ENCODE measurements around the gene PDGFC.

PDGFC gene

DNA sequence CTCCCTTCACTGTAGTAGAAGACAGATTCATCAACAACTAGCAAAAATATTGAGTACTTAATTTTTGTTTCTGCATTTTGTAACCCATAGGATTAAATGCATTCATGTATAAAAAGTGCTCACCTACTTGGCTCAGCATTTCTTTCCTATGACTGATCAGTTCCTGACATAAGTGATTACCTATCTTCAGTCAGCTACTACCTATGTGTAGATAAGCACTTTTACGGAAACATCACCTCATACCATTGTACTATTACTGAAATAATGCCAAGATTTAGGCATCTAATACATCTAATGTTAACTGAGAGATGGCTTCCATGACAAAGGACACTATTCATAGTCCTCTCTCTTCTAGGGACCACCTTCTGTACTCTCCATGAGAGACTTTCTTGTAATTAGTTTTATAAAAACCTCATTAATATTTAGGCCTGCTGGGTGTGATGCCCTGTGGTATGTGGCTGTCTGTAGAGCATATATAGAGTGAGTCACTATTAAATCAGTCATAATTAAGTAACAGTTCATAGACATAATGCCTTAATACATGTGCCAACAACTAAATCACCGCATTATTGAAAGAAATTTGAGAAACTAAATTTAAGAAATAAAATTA is 147.0 kb downstream of the PDGFC start:
- DNase-seq: no peak

DNA sequence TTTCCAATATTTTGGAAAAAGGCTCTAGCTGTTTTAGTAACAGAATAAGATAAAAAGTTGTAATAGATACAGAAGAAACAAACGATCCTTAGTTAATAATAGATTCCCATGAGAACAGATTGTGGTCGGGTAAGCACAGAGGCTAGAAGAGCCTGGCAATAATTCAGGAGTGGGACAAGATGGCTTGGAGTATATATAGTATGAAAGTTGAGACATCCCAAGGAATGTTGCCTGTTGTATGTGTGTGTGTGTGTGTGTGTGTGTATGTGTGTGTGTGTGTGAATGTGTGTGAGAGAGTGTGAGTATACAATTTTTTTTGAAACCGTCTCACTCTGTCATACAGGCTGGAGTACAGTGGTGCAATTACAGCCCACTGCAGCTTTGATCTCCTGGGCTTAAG is 150.7 kb downstream of the PDGFC start:
- DNase-seq: no peak

DNA sequence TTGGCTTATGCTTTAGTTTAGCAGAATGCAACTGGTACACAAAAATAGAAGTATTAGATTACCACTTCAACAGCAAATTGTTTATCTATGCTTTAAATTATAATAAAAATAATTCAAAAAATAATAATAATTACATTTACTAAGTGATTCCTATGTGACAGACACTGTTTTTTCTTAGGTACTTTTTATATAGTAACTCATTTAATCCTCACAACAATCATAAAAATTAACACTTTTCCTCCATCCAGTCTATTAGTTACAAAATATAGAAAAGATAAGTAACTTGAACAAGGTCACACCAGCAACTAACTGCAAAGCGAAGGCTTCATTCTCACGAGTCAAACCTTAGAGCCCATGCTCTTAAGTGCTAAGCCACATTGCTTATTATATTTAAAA is 155.2 kb downstream of the PDGFC start:
- no peak for DNase-seq

DNA sequence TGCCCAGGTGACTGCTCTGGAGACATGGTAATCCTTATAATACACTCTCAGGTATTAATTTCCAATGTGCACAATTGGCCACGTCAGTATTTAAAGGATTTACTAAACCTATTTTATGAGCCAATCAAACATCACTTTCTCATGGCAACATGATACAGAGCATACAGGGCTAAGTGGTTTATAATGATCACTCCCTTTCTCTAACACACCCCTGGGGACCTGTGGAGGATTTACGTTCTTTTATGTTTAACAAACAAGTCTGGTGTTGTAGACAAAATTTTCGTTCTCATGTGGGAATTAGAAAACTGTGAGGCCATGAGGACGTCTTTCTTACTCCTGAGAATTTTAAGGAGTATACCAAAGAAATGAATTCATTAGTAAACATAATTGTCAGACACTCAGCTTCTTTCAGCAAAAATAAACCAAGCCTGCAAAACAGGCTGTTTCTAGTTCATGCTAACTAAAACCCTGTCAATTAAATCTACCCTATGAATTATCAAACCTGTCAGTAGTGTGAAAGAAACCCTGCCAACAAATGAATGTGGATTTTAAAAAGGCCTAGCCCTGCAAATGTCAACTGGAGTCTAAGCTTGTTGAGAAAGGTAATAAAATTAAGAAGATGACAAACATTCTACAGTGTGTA is 155.8 kb downstream of the PDGFC start:
- DNase-seq: no peak

DNA sequence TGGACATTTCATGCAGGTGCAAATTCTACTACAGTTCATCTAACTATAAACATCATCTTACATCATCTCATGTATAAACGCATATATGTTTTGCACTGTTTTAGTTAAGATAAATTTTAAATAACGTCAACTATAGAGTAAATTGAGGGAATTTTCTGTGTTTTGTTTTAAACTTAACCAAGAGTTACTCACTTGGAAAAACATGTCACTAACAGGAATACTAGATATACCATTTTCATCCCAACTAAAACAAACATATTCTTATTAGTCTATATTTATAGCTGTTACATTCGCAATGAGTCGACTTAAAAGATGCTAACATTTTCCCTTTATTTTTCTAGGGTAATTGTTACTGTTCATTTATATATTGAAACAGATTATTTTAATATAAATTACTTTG is 159.6 kb downstream of the PDGFC start:
- DNase-seq: no peak

DNA sequence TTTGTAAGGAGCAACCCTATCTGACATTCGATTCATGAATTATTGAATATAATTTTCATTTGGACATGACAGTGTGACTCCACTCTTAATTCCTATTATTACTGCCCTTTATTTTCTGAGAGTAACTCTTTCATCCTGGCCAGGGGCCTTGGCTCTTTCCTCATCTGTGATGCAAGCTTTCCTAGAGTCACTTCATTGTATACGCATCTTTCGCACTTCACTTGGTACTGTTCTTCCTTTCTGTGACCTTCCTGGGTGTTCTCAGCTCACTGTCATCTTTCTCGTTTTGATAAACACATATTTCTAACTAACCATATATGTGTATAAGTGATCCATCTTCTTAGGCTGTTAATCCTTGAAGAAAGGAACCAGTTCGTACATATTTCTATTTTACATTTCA is 160.3 kb downstream of the PDGFC start:
- no peak for DNase-seq

DNA sequence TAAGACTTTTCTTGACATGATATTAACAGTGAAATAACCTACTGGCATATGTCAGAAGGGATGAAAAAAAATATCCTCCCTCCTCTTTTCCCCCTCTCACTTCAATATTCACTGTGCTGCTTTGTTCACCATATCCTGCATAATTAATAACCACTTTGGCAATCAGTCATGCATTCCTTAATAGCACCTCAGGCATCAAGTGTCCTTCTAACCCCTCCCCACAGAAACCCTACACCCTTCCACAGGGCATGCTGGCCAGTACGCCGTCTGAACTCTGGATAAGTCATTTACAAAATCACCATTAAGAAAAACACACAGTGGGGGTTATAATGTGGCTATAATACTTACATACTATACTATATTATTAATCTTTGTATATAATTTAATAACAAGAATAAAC is 165.9 kb downstream of the PDGFC start:
- no peak for DNase-seq

DNA sequence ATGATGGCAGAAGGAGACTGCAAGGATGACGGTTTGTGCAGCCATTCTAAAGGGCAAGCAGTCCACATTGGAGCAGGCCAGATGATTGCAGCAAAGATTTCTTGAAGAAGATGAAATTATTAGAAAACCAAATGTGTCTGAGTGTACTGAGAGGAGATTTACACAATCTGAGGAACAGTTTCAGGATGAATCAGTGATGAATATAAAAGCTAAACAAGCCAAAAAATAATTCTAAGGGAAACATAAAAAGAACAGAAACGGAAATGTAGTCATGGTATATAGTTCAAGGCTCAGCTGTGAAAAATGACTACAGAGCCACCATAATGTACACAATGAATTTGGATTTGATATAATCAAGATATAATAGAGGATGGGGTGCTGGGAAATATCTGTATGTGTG is 168.5 kb downstream of the PDGFC start:
- DNase-seq: no peak

DNA sequence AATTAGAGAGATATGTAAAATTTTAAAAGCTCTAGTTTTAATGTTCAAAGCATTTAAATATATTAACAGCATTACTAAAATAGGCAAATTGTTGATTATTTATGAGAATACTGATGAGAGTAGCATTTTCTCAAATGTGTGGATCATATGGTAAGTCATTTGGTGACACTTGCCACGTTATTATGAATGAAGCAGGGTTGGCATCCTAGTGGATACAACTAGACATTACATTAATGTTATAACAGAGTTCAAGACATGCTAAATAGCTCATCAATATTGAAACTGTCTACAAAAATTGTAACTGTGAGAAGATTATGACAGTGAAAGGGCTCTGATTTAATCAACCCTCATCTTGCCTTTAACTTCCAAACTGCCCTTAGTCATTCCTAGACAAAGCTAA is 171.1 kb downstream of the PDGFC start:
- no peak for DNase-seq

DNA sequence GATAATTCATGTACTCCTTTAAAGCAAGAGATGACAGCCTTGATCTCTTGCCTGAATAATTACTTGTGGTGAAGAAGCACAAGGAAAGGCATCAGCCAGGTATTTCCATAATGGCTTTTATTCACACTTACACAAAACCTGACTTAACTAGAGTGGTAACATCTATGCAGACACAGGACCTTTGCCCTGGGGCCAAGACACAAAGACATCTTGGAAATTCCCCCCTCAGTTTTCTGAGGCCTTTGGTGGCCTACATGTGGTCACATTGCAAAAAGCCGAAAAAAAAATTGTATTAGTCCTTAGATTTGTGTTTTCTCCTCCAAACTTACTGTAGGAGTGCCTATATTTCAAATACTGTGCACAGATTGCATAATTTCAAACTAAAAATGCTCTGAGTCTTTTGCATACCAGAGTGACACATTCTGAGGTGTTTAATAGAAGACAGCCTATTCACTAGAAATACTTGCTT is 172.4 kb downstream of the PDGFC start:
- DNase-seq: no peak

DNA sequence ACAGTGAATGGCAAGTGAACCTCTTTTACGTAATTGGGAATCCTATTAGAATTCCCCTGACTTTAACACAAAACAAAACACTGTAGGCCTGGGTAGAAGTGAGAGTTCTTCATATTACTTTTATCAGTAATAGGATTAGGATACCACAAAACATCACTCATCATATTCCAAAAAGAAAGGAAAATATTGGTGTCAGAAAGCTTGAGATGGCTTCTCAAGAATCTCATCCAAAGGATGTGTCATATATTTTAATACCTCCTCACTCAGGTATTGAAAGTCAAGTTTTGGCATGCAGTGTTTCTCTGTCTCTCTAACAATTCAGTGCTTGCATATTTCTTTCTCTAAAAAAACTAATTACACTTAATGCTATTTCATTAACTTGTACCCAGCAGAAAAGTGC is 173.2 kb downstream of the PDGFC start:
- no peak for DNase-seq

DNA sequence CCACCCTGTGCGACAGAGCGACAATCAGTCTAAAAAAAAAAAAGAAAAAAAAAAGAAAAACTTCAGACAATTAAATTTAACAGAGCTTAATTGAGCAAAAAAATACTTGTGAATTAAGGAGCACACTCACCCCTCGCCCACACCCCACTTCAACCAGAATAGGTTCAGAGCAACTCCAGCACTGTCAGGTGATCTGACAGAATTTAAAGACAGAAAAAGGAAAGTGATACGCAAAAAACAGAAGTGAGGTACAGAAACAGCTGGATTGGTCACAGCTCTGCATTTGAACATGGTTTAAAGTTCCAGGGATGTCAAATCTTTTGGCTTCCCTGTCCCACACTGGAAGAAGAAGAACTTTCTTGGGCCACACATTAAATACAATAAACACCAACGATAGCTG is 174.4 kb downstream of the PDGFC start:
- no peak for DNase-seq

DNA sequence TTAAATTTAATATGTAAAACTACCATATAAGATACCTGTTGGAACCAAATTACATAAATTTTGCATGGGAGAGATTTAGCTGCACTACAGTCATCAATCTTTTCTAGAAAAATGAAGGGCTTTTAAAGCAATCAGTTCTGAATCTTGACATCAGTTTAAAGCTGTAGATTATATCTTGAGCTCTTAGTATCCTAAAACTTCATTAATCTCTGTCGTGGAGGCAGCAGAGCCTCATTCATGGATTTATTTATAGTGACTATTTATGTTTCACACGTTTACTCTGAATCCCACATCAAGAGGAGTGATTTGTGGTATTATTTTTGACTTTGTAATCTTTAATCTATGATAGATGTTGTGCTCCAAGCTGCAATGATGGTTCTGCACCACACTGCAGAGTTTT is 175.9 kb downstream of the PDGFC start:
- no peak for DNase-seq

DNA sequence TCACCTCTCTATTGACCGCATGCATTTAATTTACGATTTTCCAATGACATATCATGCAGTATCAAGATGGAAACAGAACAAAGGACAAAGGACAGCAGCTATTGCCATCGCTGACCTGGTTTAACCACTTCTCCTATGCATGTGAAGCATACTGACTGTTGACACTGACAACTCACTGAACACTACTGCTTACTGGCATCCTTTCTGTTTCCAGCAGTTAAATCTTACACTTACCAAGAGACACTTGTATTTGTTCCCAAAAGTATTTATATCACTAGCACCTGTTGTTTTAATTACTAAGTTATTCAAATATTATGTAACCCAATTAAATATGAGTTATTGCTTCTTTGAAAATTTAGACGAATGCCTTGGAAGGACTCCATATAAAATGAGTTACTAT is 176.7 kb downstream of the PDGFC start:
- DNase-seq: no peak

DNA sequence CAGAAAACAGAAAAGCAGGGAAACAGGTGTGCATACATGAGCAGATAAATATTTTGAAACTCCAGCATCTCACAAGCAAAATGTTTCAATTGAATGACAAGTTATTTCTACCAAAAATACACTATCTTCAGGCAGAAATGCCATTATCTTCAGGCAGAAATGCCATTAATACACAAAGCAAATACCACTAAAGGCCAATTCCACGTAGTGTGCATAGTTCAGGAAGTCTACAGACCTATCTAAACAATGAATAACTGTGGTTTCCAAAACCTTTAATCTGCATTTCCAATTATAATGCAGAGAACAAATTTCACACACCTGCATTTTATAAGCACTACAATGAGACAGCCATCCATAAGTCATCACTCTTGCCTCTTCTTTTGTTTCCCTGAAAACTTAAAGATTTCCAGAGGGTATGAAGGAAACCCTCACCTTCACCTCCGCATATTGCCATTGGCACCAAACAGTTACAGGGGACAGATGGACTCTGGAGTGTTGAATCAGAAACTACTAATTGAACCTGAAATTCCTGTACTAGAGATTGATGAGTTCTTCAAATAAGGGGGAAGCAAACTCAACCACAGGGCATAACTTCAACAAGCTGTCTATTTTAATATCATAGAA is 179.0 kb downstream of the PDGFC start:
- no peak for DNase-seq

DNA sequence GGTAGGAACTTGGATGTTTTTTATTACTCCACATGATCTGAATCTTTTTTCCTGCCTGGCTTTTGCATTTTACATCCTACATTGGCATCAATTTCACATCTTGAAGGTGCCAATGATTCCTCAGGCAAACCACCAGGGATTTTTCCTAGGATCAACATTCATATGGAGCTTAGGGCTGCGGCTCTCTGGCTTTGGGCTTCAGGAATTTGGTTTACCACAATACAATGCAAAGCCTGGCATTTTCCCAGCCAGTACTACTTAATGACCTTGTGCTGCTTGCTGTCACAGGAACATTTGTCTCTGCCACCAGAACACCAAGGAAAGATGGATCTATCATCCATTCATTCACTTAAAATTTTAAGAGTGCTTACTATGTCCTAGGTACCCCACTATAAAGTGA is 180.7 kb downstream of the PDGFC start:
- DNase-seq: no peak

DNA sequence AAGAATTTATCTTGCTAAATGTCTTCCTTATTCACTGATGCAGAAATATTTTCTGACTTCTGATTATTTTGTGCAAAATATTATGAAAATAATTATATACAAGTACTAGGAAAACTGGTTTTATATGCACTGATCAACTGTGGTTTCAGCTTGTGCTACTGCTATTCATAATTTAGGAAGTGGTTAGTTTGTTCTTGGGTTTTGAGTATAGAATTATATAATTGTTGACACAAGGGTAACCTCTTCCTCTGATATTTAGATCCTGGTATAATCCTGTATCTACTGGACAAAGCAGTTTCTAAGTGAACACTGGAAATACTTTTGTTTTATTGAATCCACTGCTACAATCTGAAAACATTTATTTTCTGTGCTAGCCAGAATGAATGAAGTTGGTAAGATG is 182.8 kb downstream of the PDGFC start:
- DNase-seq: no peak

DNA sequence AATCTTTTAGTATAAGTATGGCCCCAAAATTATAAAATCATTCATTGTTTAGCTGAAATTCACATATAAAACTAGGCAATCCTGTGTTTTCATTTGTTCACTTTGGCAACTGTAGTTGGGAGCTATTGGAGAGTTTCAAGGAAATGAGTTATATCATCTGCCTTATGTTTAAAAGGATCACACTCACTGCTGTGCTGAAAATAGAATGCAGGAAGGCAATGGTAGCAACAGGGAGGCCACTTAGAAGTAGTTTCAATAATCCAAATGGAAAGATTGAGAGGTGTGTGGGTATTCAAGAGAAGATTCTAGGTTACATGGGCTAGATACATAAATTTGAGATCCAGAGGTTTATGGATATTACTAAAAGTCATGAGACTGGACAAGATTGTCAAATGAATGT is 184.9 kb downstream of the PDGFC start:
- DNase-seq: no peak

DNA sequence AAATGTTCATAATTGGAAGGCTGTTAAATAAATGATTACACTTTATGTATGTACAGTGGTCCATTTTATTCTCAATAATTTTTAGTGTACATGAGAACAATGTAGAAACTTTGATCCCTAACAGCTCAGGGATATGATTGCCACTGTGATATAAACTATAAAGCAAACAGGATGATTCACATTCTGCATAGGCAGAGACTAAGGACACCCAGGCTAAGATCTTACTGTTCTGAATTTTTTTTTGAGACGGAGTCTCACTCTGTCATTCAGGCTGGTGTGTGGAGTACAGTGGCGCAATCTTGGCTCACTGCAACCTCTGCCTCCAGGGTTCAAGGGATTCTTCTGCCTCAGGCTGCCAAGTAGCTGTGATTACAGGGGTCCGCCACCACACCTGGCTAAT is 186.6 kb downstream of the PDGFC start:
- DNase-seq: no peak

DNA sequence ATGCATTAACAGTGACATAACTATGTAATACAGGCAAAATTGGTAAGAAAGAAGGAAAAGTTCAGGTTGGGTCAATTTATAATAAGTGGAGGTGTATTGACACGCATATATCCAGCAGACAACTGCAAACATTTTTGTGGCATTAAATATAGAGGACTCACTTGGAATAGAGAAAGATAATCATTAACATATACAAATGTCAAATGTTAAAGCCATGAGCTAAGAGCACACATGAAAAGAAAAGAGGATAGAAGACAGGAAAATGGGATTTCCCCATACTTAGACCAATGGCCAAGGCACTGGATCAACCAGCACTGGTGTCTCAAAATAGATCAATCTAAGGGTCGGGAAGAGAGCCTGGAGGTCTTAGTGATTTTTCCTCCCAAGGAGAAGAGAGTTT is 187.6 kb downstream of the PDGFC start:
- no peak for DNase-seq

DNA sequence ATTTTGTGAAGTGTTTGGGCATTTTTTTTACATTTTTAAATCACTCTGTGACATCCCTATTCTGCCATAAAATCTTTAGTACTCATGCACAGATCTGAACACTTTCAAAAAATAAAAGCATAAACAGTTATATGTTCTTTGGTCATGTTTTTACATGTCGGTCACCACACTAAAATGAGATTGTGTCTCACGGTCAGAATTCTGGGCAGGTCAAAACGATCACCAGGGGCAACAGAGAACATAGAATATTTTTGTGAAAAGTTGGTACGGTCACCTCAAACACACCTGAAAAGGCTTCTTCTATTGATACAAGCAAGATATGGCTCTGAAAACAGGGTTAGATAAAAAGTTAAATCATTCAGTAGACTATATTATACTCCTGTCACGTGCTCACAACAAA is 189.1 kb downstream of the PDGFC start:
- DNase-seq: no peak

DNA sequence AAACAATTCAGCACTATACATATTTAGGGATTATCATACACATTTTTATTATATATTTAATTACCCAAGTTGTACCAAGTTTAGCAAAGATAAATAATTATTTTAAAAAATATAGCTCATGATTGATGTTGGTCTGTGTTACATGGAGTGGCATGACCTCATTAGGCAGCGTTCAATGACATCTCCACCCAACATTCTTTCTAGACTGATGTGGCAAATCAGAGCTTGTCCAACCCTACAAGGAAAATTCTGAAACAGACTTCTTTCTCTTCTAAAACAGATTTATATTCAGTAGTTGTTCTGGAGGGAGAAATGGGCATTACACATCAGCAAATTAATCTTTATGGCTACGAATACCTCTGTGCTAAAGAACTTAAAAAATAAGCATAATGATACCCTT is 189.7 kb downstream of the PDGFC start:
- DNase-seq: no peak

DNA sequence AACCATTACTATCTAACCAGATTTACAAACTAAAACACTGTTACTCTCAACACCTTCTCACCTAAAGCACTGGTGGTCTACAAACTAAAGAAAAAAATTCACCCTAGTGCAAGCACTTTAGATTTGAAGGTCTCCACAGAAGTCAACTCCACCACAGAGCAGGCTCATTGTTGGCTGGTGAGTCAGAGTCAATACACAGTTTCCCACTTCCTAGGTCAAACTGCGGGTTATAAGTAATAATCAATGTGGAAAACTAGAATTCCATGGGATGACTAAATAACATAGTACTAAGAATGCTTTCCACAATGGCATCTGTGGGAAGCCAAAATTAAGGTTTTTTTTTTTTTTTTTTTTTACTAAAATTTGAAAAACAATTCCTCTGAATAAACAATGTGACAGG is 191.8 kb downstream of the PDGFC start:
- DNase-seq: no peak

DNA sequence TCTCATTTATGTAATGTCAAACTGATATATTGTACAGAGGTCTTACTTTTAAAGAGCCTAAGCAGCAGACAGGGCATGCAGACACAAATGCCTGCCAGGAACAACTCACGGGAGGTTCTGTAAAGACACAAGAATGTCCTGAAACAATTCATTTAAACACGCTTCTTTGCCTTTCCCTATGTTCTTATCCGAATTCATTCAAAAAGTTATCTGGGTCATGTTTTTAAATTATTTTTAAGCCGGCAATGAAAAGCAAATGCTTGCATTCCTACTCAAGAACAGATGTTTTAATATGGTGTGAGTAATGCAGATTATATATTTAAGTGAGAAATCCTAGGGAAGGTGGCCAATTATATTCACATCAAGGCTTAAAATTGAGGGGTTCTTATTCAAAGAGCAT is 192.6 kb downstream of the PDGFC start:
- no peak for DNase-seq

DNA sequence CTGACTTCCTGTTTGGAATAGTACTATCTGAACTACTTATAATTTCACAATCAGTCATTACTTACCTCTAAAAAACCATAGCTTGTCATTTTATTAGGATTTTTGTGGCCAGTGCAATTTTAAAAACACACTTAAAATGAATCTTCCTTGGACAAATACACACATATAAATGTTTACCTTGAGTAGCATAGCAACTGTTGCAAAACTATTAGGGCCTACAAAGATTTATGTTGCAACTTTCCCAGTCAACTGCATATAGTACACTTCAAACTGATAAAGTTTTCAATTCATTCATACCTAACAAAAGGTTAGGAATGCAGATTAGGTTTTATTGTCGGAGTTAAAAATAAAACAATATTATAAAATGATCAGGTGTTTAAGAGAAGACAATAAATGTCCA is 193.0 kb downstream of the PDGFC start:
- DNase-seq: no peak
